Measurements from ENCODE around the gene TBC1D22A.
"Not testable (repeated sequence)": the region's sequence is repeated elsewhere in the genome, so short reads cannot be mapped to it uniquely, and the experiment has no call there.

TBC1D22A gene

DNA sequence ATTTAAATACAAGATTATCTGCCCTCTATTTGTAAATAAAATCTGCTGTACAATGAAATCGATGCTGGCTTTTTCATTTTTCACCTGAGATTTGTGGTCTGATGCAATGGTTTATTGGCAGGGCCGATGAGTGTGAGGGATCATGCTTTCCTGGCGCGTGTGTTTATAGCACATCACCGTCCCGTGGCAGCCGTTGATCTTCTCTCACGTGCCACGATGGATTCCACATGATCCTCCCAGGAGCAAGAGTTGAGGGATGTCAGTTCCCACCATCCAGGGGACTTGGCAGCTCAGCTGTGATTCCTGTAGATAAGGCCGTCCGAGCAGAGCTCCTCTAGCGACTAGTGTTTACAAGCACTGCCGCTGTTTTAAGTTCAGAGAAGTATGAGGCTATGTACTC, 213.7 kb downstream of the TBC1D22A start:
- no peak for DNase-seq
- no peaks in the 10 kb centered on the region for H3K4me1 ChIP-seq (ENCODE audit: control insufficient read depth, insufficient read depth, low read length, poor library complexity, severe bottlenecking)
- no peaks in the 10 kb centered on the region for H3K9me3 ChIP-seq (ENCODE audit: control insufficient read depth, low read length)
- H3K27ac ChIP-seq (ENCODE audit: insufficient read depth, low read length, poor library complexity, severe bottlenecking): no peak overlapping the region
- no peaks in the 10 kb centered on the region for H3K27me3 ChIP-seq (replicated peaks; ENCODE audit: control insufficient read depth, insufficient read depth, low read length, poor library complexity, severe bottlenecking)
- no peak overlapping the region for H3K4me3 ChIP-seq (ENCODE audit: insufficient read depth, low read depth, low read length, poor library complexity, severe bottlenecking)
- peaks cover 41% of the 10 kb centered on the region for H3K36me3 ChIP-seq (ENCODE audit: control insufficient read depth, insufficient read depth, low read length)

DNA sequence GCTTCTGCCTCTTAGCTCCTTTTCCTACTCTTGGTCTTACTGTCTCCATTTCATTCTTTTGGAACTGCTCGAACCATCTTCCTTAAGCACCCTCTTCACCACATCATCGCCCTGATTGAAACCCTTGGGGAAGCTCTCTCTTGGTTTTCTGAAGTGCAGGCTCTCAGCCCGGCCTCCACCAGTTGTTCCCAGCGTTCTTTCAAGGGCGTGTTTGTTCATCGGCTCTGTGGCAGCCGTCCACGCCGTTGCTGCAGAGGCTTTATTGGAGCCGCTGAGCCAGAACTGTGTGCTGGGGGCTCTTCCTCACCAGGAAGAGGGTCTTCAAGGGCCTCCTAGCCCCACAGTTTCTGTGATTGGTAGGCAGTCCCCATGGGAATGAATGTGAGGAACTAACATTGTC, 214.1 kb downstream of the TBC1D22A start:
- Histone ChIP-seq H3K27ac (ENCODE audit: insufficient read depth, low read length, poor library complexity, severe bottlenecking) (no peak overlapping the region), H3K27me3 (replicated peaks; ENCODE audit: control insufficient read depth, insufficient read depth, low read length, poor library complexity, severe bottlenecking) (no peaks in the 10 kb centered on the region), H3K4me1 (ENCODE audit: control insufficient read depth, insufficient read depth, low read length, poor library complexity, severe bottlenecking) (no peaks in the 10 kb centered on the region), H3K9me3 (ENCODE audit: control insufficient read depth, low read length) (no peaks in the 10 kb centered on the region), H3K36me3 (ENCODE audit: control insufficient read depth, insufficient read depth, low read length) (peaks cover 41% of the 10 kb centered on the region), H3K4me3 (ENCODE audit: insufficient read depth, low read depth, low read length, poor library complexity, severe bottlenecking) (no peak overlapping the region)
- DNase-seq: no peak

DNA sequence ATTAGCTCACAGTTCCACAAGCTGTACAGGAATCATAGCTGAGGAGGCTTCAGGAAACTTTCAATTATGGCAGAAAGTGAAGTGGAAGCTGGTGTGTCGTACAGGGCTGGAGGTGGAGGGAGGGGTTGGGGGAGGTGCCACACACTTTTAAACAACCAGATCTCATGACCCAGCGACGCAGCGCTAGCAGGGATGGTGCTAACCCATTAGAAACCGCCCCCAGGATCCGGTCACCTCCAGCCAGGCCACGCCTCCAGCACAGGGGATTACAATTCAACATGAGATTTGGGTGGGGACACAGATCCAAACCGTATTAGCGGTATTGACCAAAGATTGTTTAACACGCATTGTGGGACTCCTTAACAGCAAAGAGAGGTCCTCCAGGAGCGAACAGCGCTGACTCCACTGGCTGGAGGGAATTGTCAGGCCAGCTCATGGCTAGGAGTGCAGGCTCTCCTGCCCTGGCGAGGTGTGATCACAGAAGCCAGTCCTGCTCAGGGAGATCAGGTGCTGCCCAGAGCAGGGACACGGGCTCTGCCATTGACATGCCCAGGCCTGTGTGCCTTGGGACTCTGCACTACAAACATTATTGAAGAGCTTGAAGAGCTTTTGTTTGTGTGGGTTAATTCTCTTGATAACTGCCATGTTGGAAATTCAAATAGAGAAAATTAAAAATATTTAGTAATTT, 215.3 kb downstream of the TBC1D22A start:
- no peak overlapping the region for H3K27ac ChIP-seq (ENCODE audit: insufficient read depth, low read length, poor library complexity, severe bottlenecking)
- no peak overlapping the region for H3K4me3 ChIP-seq (ENCODE audit: insufficient read depth, low read depth, low read length, poor library complexity, severe bottlenecking)
- no peak for DNase-seq
- H3K36me3 ChIP-seq (ENCODE audit: control insufficient read depth, insufficient read depth, low read length): peaks cover 41% of the 10 kb centered on the region
- H3K27me3 ChIP-seq (replicated peaks; ENCODE audit: control insufficient read depth, insufficient read depth, low read length, poor library complexity, severe bottlenecking): no peaks in the 10 kb centered on the region
- no peaks in the 10 kb centered on the region for H3K4me1 ChIP-seq (ENCODE audit: control insufficient read depth, insufficient read depth, low read length, poor library complexity, severe bottlenecking)
- H3K9me3 ChIP-seq (ENCODE audit: control insufficient read depth, low read length): no peaks in the 10 kb centered on the region

DNA sequence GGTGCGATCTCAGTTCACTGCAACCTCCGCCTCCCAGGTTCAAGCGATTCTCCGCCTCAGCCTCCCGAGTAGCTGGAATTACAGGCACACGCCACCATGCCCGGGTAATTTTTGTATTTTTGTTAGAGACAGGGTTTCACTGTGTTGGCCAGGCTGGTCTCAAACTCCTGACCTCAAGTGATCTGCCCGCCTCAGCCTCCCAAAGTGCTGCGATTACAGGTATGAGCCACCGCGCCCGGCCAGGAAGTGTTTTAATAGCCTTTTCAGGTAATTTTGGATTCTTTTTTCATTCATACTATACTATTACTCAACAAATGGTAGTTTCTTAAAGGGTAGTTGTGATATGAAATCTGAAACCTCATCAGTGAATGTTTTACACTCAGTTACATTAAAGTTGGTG, 216.2 kb downstream of the TBC1D22A start:
- not testable (repeated sequence) for H3K4me3 ChIP-seq (ENCODE audit: insufficient read depth, low read depth, low read length, poor library complexity, severe bottlenecking); H3K4me1 ChIP-seq (ENCODE audit: control insufficient read depth, insufficient read depth, low read length, poor library complexity, severe bottlenecking); H3K9me3 ChIP-seq (ENCODE audit: control insufficient read depth, low read length); H3K27ac ChIP-seq (ENCODE audit: insufficient read depth, low read length, poor library complexity, severe bottlenecking); DNase-seq; H3K27me3 ChIP-seq (replicated peaks; ENCODE audit: control insufficient read depth, insufficient read depth, low read length, poor library complexity, severe bottlenecking)
- H3K36me3 ChIP-seq (ENCODE audit: control insufficient read depth, insufficient read depth, low read length): peaks cover 41% of the 10 kb centered on the region

DNA sequence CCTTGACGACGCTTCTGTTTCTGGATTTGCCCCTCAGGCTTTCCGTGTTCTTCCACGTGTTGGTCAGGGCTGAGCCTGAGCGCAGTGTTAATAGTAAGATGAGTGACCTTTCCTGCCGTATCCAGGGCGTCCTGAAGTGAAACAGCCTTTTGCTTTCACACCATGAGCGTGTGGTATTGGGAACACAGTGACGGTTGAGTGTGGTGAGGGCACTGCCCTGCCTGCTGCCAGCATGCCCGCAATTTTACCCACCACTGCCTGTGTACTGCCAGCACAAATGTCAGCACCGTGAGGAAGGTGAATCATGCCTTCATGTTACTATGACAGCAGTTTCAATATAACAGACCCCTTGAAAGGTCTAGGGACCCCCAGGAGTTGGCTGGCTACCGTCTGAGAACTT, 217.1 kb downstream of the TBC1D22A start:
- Histone ChIP-seq H3K27me3 (replicated peaks; ENCODE audit: control insufficient read depth, insufficient read depth, low read length, poor library complexity, severe bottlenecking) (no peaks in the 10 kb centered on the region), H3K4me3 (ENCODE audit: insufficient read depth, low read depth, low read length, poor library complexity, severe bottlenecking) (no peak overlapping the region), H3K27ac (ENCODE audit: insufficient read depth, low read length, poor library complexity, severe bottlenecking) (no peak overlapping the region), H3K4me1 (ENCODE audit: control insufficient read depth, insufficient read depth, low read length, poor library complexity, severe bottlenecking) (no peaks in the 10 kb centered on the region), H3K36me3 (ENCODE audit: control insufficient read depth, insufficient read depth, low read length) (peaks cover 36% of the 10 kb centered on the region), H3K9me3 (ENCODE audit: control insufficient read depth, low read length) (no peaks in the 10 kb centered on the region)
- DNase-seq: no peak

DNA sequence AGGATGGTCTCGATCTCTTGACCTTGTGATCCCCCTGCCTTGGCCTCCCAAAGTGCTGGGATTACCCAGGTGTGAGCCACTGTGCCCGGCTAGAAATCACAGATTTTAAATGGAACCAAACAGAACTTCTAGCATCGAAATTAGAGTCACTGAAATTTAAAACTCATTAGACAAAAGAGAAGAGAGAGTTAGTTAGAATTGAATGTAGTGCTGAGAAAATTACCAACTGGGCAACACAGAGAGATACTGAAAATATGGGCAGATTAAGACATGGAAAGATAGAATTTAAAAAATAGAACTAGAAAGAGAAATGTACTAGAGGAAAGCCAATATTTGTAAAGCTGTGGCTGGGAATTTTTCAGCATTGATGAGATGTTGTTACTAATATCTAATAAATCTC, 217.9 kb downstream of the TBC1D22A start:
- no peak for DNase-seq
- H3K27me3 ChIP-seq (replicated peaks; ENCODE audit: control insufficient read depth, insufficient read depth, low read length, poor library complexity, severe bottlenecking): no peaks in the 10 kb centered on the region

DNA sequence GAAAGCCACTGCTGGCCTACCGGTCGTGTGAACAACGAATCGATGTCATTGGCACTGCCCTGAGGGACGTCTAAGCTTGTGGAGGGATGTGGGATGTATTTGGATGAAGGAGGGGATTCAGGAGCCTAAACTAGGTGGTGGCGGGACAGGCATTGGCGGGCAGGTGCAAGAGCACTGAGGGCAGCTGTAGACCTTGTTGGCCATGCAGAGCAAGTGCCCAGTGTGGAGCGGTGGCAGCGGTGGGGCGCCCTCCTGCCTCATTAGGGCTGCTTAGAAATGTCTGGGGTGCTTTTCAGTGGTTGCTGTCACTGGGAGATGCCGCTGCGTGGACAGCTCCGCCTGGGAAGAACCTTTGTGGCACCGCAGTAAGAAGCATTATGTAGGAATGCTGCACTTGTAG, 220.2 kb downstream of the TBC1D22A start:
- no peak overlapping the region for H3K4me3 ChIP-seq (ENCODE audit: insufficient read depth, low read depth, low read length, poor library complexity, severe bottlenecking)
- H3K27ac ChIP-seq (ENCODE audit: insufficient read depth, low read length, poor library complexity, severe bottlenecking): no peak overlapping the region
- no peaks in the 10 kb centered on the region for H3K4me1 ChIP-seq (ENCODE audit: control insufficient read depth, insufficient read depth, low read length, poor library complexity, severe bottlenecking)
- H3K36me3 ChIP-seq (ENCODE audit: control insufficient read depth, insufficient read depth, low read length): peaks cover 7% of the 10 kb centered on the region
- DNase-seq: no peak
- no peaks in the 10 kb centered on the region for H3K9me3 ChIP-seq (ENCODE audit: control insufficient read depth, low read length)
- no peaks in the 10 kb centered on the region for H3K27me3 ChIP-seq (replicated peaks; ENCODE audit: control insufficient read depth, insufficient read depth, low read length, poor library complexity, severe bottlenecking)

More for the DNA sequence above, 217.9 kb downstream of the TBC1D22A start:
- H3K4me1 ChIP-seq (ENCODE audit: control insufficient read depth, insufficient read depth, low read length, poor library complexity, severe bottlenecking): no peaks in the 10 kb centered on the region
- H3K4me3 ChIP-seq (ENCODE audit: insufficient read depth, low read depth, low read length, poor library complexity, severe bottlenecking): no peak overlapping the region
- no peak overlapping the region for H3K27ac ChIP-seq (ENCODE audit: insufficient read depth, low read length, poor library complexity, severe bottlenecking)
- H3K36me3 ChIP-seq (ENCODE audit: control insufficient read depth, insufficient read depth, low read length): peaks cover 29% of the 10 kb centered on the region
- no peaks in the 10 kb centered on the region for H3K9me3 ChIP-seq (ENCODE audit: control insufficient read depth, low read length)

DNA sequence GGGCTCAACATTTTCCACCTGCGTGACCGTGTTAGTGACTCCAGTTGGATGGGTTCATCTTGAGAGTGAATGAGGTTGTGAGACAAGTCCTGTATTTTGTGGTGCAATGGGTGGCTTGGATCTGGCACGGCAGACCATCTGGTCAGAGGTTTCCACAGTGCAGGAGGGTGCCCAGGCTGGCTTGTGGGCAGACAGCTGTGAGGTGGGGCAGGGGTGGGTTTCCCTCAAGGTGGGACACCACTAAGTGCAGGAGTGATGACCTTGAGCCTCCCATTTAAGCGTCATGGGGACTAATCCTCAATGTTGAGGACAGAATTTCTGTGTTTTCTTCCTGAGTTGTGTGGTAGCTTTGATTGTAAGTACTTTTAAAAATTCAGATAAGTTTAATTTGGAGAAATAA, 220.6 kb downstream of the TBC1D22A start:
- Histone ChIP-seq H3K9me3 (ENCODE audit: control insufficient read depth, low read length) (no peaks in the 10 kb centered on the region), H3K4me3 (ENCODE audit: insufficient read depth, low read depth, low read length, poor library complexity, severe bottlenecking) (no peak overlapping the region), H3K4me1 (ENCODE audit: control insufficient read depth, insufficient read depth, low read length, poor library complexity, severe bottlenecking) (no peaks in the 10 kb centered on the region), H3K27ac (ENCODE audit: insufficient read depth, low read length, poor library complexity, severe bottlenecking) (no peak overlapping the region), H3K27me3 (replicated peaks; ENCODE audit: control insufficient read depth, insufficient read depth, low read length, poor library complexity, severe bottlenecking) (no peaks in the 10 kb centered on the region), H3K36me3 (ENCODE audit: control insufficient read depth, insufficient read depth, low read length) (peaks cover 7% of the 10 kb centered on the region)
- DNase-seq: no peak

DNA sequence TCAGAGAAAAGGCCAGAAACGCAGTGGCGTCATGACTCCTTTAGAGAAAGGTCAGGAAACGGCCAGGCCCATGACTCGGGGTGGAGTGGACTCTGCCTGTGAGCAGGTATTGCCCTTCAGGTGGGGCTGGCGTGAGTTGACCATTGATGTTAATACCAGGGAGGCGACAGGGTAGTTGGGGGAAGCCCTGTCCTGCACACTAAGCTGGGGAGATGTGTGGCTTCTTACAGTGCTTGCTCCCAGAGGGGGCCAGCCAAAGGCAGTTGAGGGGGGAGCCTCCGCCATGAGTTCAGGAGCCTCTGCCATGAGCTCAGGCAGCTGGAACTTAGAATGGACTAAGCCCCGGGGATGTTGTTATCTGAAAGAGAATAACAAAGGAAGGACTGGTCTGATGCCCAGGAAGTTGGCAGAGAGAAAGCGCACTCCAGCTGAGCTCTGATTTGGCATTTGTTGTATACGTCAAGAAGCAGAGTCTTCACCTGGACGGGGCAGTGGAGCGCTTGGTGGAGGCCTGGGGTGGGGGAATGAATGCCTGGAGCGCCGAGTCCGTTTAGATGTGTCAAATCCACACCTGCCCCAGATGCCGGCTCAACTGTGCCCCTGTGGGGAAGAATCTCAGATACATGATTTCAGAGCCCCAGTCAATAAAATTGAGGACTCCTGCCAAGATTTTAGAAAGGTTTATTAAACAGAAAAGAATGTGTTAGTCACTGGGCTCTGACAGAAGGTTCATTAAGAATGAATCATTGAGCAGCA, 222.5 kb downstream of the TBC1D22A start:
- H3K27ac ChIP-seq (ENCODE audit: insufficient read depth, low read length, poor library complexity, severe bottlenecking): no peak overlapping the region
- H3K4me1 ChIP-seq (ENCODE audit: control insufficient read depth, insufficient read depth, low read length, poor library complexity, severe bottlenecking): no peaks in the 10 kb centered on the region
- no peaks in the 10 kb centered on the region for H3K9me3 ChIP-seq (ENCODE audit: control insufficient read depth, low read length)
- peaks cover under 1% of the 10 kb centered on the region for H3K36me3 ChIP-seq (ENCODE audit: control insufficient read depth, insufficient read depth, low read length)
- H3K27me3 ChIP-seq (replicated peaks; ENCODE audit: control insufficient read depth, insufficient read depth, low read length, poor library complexity, severe bottlenecking): no peaks in the 10 kb centered on the region
- no peak for DNase-seq
- H3K4me3 ChIP-seq (ENCODE audit: insufficient read depth, low read depth, low read length, poor library complexity, severe bottlenecking): no peak overlapping the region

DNA sequence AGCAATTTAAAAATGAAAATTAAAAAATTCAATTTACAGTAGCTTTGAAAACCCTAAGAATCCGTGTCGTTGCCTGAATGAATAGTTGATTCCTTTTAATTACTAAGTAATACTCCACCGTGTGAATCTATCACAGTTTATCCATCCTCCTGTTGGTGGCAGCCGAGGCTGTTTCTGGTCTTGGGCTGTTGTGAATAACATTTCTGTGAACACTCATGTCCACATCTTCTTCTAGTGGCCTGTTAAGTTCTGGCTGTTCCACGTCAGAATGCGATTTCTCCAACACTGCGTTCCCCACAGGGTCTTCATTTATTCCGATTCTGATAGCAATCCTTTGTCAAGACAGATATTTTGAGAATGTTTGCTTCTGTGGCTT, 223.0 kb downstream of the TBC1D22A start:
- no peak for DNase-seq
- no peaks in the 10 kb centered on the region for H3K36me3 ChIP-seq (ENCODE audit: control insufficient read depth, insufficient read depth, low read length)
- no peaks in the 10 kb centered on the region for H3K27me3 ChIP-seq (replicated peaks; ENCODE audit: control insufficient read depth, insufficient read depth, low read length, poor library complexity, severe bottlenecking)
- no peak overlapping the region for H3K27ac ChIP-seq (ENCODE audit: insufficient read depth, low read length, poor library complexity, severe bottlenecking)
- no peaks in the 10 kb centered on the region for H3K4me1 ChIP-seq (ENCODE audit: control insufficient read depth, insufficient read depth, low read length, poor library complexity, severe bottlenecking)
- H3K9me3 ChIP-seq (ENCODE audit: control insufficient read depth, low read length): no peaks in the 10 kb centered on the region
- H3K4me3 ChIP-seq (ENCODE audit: insufficient read depth, low read depth, low read length, poor library complexity, severe bottlenecking): no peak overlapping the region

All from effector memory CD4-positive, alpha-beta T cell (primary cell).